Erythroblast (primary cell): ENCODE data around the gene RBM20.

Experiments used
- GATA1 ChIP-seq: IDR thresholded peaks from 2 replicates; pipeline ENCODE4 v1.6.1; 2011; ENCODE audit warnings: low read depth, mild to moderate bottlenecking, control low read depth, low read length, moderate library complexity
- POLR2A ChIP-seq: IDR thresholded peaks from 2 replicates; pipeline ENCODE4 v1.6.1; 2011; ENCODE audit warnings: mild to moderate bottlenecking, low read length

GRCh38 chr10:110867807-110868465 is 223.8 kb downstream of the RBM20 start:
- TF ChIP-seq POLR2A (no peak), GATA1 (no peak)
